ENCODE results near the gene ARGFX.

- no peak for TF ChIP-seq CTCF (conservative IDR thresholded peaks at IDR 0.05; ENCODE audit: low read depth in 2 of 2)
- TF ChIP-seq EZH2 (IDR thresholded peaks at IDR 0.05; ENCODE audit: low read depth, unreplicated experiment): no peak
- no peak for TF ChIP-seq ZNF331 (CRISPR knock-in tag; IDR thresholded peaks at IDR 0.05; ENCODE audit: low read depth)
- no peak for TF ChIP-seq ZNF462 (CRISPR knock-in tag; IDR thresholded peaks at IDR 0.05)
- TF ChIP-seq ETS1 (IDR thresholded peaks at IDR 0.05): no peak
- no peak for TF ChIP-seq NANOG (IDR thresholded peaks at IDR 0.05; ENCODE audit: borderline replicate concordance)
- no peak for TF ChIP-seq EZH2phosphoT487 (IDR thresholded peaks at IDR 0.05; ENCODE audit: unreplicated experiment)
Measured at GRCh38 chr3:121545049-121545573, 22.6 kb upstream of the ARGFX start.
